Neural cell (in vitro differentiated cells): ENCODE data around the gene ARHGEF7. TPM values are rescaled to one million over a fixed set of nuclear protein-coding genes. Genes with fewer than 3 reads are reported as not detected.
A peak's percentile ranks its signal among the peaks of the same experiment; 100 is the strongest.

ENCODE experiments used
- H2AFZ ChIP-seq: fragments of 200-600, 300-800 bp; sonication (generic), shearing (Covaris generic); 2 replicates; pipeline ENCODE4 v1.6.0; 2014; ENCODE audit warnings: low read depth, mild to moderate bottlenecking, antibody characterized with exemption, low read length, moderate library complexity
- H3F3A ChIP-seq: fragments of 200-600 bp; shearing (Covaris generic); 2 replicates; pipeline ENCODE4 v1.6.1; 2016; ENCODE audit warnings: mild to moderate bottlenecking, moderate library complexity, mixed read lengths, antibody characterized with exemption, low read length; ENCODE audit not compliant: insufficient read depth, poor library complexity, severe bottlenecking
- H3K27ac ChIP-seq: fragments of 200-600, 300-800 bp; sonication (generic), shearing (Covaris generic); 2 replicates; pipeline ENCODE4 v1.5.1; 2014; ENCODE audit warnings: mild to moderate bottlenecking, low read length, moderate library complexity
- H3K27me3 ChIP-seq: fragments of 300-800, 200-600 bp; sonication (generic), shearing (Covaris generic); 2 replicates; pipeline ENCODE4 v1.6.0; 2014; ENCODE audit warnings: mild to moderate bottlenecking, low read depth, low read length, moderate library complexity; ENCODE audit not compliant: insufficient read depth
- H3K36me3 ChIP-seq: fragments of 300-800, 200-600 bp; sonication (generic), shearing (Covaris generic); 2 replicates; pipeline ENCODE4 v1.5.1; 2014; ENCODE audit warnings: mild to moderate bottlenecking, antibody characterized with exemption, low read length, moderate library complexity; ENCODE audit not compliant: insufficient read depth
- H3K4me2 ChIP-seq: fragments of 300-800, 200-600 bp; sonication (generic), shearing (Covaris generic); 2 replicates; pipeline ENCODE4 v1.6.0; 2014; ENCODE audit warnings: mild to moderate bottlenecking, low read length
- H3K4me3 ChIP-seq: fragments of 300-800, 200-600 bp; sonication (generic), shearing (Covaris generic); 2 replicates; pipeline ENCODE4 v1.5.1; 2014; ENCODE audit warnings: mild to moderate bottlenecking, low read length, moderate library complexity
- H3K79me2 ChIP-seq: fragments of 200-600 bp; shearing (Covaris generic); replicated peaks from 2 replicates; pipeline ENCODE4 v1.6.0; 2014; ENCODE audit warnings: mild to moderate bottlenecking, low read length, moderate library complexity; ENCODE audit not compliant: insufficient read depth
- H3K9ac ChIP-seq: fragments of 300-800, 200-600 bp; sonication (generic), shearing (Covaris generic); 2 replicates; pipeline ENCODE4 v1.6.1; 2016; ENCODE audit warnings: mild to moderate bottlenecking, low read length, mixed read lengths
- H3K9me2 ChIP-seq: fragments of 200-600 bp; shearing (Covaris generic); 2 replicates; pipeline ENCODE4 v1.6.1; 2016; ENCODE audit warnings: mild to moderate bottlenecking, low read length, mixed read lengths; ENCODE audit not compliant: insufficient read depth
- H3K9me3 ChIP-seq: fragments of 200-600, 300-800 bp; sonication (generic), shearing (Covaris generic); 2 replicates; pipeline ENCODE4 v1.6.1; 2016; ENCODE audit warnings: mild to moderate bottlenecking, mixed run types, low read length, moderate library complexity, mixed read lengths
- H4K20me1 ChIP-seq: fragments of 200-600 bp; shearing (Covaris generic); 2 replicates; pipeline ENCODE4 v1.6.1; 2016; ENCODE audit warnings: mild to moderate bottlenecking, mixed run types; ENCODE audit not compliant: insufficient read depth
- CTCF ChIP-seq: fragments of 450-650 bp; IDR thresholded peaks from 2 replicates; pipeline ENCODE4 v1.5.1; 2014; ENCODE audit warnings: antibody characterized with exemption, mild to moderate bottlenecking, moderate library complexity; ENCODE audit not compliant: poor library complexity, severe bottlenecking
- EP300 ChIP-seq: fragments of 450-650 bp; conservative IDR thresholded peaks from 2 replicates; pipeline ENCODE4 v1.6.1; 2014; ENCODE audit warnings: antibody characterized with exemption, mild to moderate bottlenecking, moderate library complexity; ENCODE audit not compliant: poor library complexity, severe bottlenecking
- EZH2 ChIP-seq: fragments of 200-600, 300-800 bp; shearing (Covaris generic), sonication (generic); IDR thresholded peaks from 2 replicates; pipeline ENCODE4 v1.6.1; 2014; ENCODE audit warnings: antibody characterized with exemption, low read length, borderline replicate concordance, mild to moderate bottlenecking; ENCODE audit not compliant: insufficient read depth, poor library complexity, severe bottlenecking
- MXI1 ChIP-seq: fragments of 450-650 bp; conservative IDR thresholded peaks from 2 replicates; pipeline ENCODE4 v1.6.1; 2014; ENCODE audit warnings: antibody characterized with exemption, mild to moderate bottlenecking; ENCODE audit not compliant: poor library complexity, severe bottlenecking
- POLR2AphosphoS5 ChIP-seq: IDR thresholded peaks from 2 replicates; pipeline ENCODE4 v1.6.1; 2012
- RAD21 ChIP-seq: fragments of 450-650 bp; conservative IDR thresholded peaks from 2 replicates; pipeline ENCODE4 v1.6.1; 2014; ENCODE audit warnings: antibody characterized with exemption, mild to moderate bottlenecking, moderate library complexity
- REST ChIP-seq: IDR thresholded peaks from 2 replicates; pipeline ENCODE4 v1.6.1; 2012; ENCODE audit warnings: borderline replicate concordance
- SMC3 ChIP-seq: fragments of 450-650 bp; conservative IDR thresholded peaks from 2 replicates; pipeline ENCODE4 v1.6.1; 2014; ENCODE audit warnings: antibody characterized with exemption, mild to moderate bottlenecking, moderate library complexity; ENCODE audit not compliant: poor library complexity
- TAF1 ChIP-seq: IDR thresholded peaks from 2 replicates; pipeline ENCODE4 v1.6.1; 2012; ENCODE audit warnings: low read depth
- polyA plus RNA-seq: library from polyadenylated mRNA; depleted of rRNA; stranded (reverse); fragments of >200 nt; gene quantifications from 2 replicates; pipeline ENCODE4 v1.2.3, GENCODE V29; 2014

Gene ARHGEF7
- polyA plus RNA-seq, 1 donor from 2014 or later: 155 TPM

- TF ChIP-seq MXI1: no peak
- no peak for TF ChIP-seq EP300
- TF ChIP-seq TAF1: no peak
- TF ChIP-seq SMC3: no peak
- no peak for TF ChIP-seq CTCF
- TF ChIP-seq REST: no peak
- no peak for TF ChIP-seq POLR2AphosphoS5
- no peak for TF ChIP-seq EZH2
- TF ChIP-seq RAD21: no peak
- no peaks in the 10 kb centered on the region for H3K9me3 ChIP-seq
- no peak overlapping the region for H2AFZ ChIP-seq
- H3F3A ChIP-seq: peaks cover 2% of the 10 kb centered on the region
- H3K27ac ChIP-seq: no peak overlapping the region
- H3K9ac ChIP-seq: no peak overlapping the region
- peaks cover 54% of the 10 kb centered on the region for H3K79me2 ChIP-seq
- no peaks in the 10 kb centered on the region for H3K27me3 ChIP-seq
- H3K9me2 ChIP-seq: no peaks in the 10 kb centered on the region
- H4K20me1 ChIP-seq: peaks cover 8% of the 10 kb centered on the region
- no peak overlapping the region for H3K4me3 ChIP-seq
- no peak overlapping the region for H3K4me2 ChIP-seq
- H3K36me3 ChIP-seq: no peaks in the 10 kb centered on the region
Observed at GRCh38 chr13:111215081-111216047, 100.3 kb downstream of the ARHGEF7 start.

GRCh38 chr13:111216166-111216960 is 101.3 kb downstream of the ARHGEF7 start:
- Histone ChIP-seq H3K4me3 (no peak overlapping the region), H3K9me3 (no peaks in the 10 kb centered on the region), H3K36me3 (no peaks in the 10 kb centered on the region), H3F3A (peaks cover 2% of the 10 kb centered on the region), H2AFZ (no peak overlapping the region), H3K79me2 (peaks cover 52% of the 10 kb centered on the region), H4K20me1 (peaks cover 8% of the 10 kb centered on the region), H3K4me2 (no peak overlapping the region), H3K27me3 (no peaks in the 10 kb centered on the region), H3K9ac (no peak overlapping the region), H3K9me2 (no peaks in the 10 kb centered on the region), H3K27ac (no peak overlapping the region)
- TF ChIP-seq POLR2AphosphoS5: no peak
- no peak for TF ChIP-seq EP300
- peak; percentile 55 for TF ChIP-seq SMC3
- TF ChIP-seq CTCF: peak; percentile 50
- peak; percentile 53 for TF ChIP-seq RAD21
- TF ChIP-seq TAF1: no peak
